Superior temporal gyrus (tissue), 1 donor: ENCODE results near the gene CCDC91.

Source experiments
- DNase-seq: peaks from one replicate; pipeline ENCODE4 v3.0.0-alpha.2; 2016; ENCODE audit errors: extremely low spot score

CCDC91 gene

DNA sequence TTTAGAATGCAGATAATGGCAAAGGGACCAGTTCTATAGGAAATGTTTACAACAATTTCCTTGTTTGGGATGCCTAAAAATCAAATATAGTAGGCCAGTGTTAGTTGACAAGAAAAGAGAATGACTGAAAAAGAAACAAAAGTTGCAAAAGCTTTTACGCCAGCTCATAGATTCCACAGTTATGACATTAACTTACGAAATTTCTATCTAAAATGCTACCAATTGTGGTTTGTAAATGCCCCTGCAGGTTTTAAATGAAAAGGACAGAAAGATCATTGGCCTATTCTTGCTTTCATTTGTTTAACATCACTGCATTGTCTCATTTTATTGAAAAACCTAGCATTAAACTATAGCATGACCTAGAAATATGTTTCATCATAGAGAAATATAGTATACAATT, 345.8 kb downstream of the CCDC91 start:
- DNase-seq = no peak

DNA sequence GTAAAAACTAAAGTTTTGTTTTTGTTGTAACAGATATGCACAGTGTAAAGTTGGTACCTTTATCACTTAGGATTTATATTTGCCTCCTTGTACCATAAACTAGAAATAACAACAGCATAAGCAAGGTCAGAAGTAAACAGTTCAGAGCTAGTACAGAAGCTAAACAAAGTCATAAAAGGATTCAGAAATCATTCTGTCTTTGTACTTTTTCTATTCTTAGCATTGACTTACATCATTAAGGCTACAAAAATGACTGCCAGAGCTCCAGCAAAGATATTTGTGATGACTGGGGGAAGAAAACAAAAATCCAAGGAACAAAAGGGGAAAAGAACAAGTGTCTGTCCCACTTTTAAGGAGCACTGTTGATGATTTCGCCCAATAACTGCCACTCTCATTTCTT, 347.2 kb downstream of the CCDC91 start:
- DNase-seq = no peak

DNA sequence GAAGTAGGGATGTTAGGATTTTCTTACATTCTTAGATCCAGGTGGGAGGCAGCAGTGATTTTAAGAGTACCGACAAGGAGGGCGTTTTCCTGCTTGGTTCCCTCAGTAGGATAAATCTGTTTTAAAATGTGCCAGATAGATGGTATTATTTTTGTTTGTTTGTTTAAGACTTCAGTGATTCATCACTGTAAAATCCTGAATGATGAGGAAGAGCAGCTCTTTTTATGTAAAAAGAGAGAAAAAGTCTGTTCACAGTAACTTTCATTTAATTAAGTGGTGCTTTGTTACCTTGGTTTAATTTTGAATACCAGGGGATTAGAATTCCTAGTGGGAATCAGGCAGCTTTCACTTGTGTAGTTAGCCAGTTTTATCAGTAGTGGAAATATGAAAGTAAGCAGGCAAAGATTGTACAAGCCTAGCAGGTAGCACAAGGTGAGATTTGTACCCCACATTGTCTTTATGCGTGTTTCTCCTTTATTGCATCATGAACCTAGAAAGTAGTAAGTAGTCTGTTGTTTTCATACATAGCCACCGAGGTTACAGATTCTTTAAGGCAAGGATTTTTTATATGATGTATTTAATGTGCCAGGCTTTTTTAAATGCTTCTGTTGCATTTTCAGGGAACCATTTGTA, 349.6 kb downstream of the CCDC91 start:
- no peak for DNase-seq

DNA sequence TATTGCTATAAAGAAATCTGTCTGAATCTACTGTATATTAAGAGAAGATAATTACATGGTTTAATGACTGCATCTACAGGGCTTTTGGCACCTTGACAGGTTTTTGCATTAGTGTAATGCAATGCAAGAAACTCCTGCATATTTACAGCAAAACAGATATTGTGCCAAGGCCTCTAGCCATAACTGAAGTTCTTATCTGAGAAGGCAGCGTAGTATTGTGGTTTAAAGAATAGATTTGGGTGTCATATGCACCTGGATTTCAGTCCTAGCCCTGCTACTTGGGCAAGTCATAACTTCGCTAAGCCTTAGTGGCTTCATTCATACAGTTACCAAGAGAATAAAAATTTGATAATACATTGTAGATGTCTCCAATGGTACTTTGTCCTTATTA, 350.1 kb downstream of the CCDC91 start:
- DNase-seq = no peak

DNA sequence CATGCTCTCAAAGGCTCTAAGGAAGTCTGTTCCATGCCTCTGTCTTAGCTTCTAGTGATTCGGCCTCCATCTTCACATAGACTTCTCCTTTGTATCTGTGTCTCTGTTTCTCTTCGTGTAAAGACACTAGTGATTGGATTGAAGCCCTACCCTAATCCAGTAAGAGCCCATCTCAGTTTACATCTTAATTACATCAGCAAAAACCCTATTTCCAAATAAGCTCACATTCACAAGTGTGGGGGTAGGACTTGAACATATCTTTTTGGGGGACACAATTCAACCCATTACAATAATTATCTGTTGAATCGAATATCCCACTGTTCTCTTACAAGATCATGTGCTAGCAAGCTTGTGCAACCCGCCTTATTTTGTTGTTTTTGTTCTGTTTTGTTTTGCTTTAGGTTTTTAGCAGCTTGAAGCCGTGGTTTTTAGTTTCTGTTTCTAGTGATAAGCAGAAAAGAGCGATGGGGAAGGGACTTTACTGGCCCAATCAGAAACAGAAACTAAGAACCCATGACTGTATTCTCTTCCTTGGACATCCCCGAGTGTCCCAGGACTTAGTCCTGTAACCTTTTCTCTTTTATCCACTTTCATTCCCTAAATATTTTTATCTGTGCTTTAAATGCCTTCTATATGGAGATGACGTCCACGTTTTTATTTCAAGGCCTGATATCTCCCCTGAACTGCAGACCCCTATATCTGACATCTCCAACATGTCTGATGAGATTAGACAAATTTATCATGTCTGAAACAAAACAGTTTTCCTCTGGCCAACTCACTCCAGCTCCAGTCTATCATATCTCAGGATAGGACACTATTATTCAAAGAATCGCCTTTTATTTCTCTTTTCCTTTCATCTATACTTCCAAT, 353.0 kb downstream of the CCDC91 start:
- no peak for DNase-seq

DNA sequence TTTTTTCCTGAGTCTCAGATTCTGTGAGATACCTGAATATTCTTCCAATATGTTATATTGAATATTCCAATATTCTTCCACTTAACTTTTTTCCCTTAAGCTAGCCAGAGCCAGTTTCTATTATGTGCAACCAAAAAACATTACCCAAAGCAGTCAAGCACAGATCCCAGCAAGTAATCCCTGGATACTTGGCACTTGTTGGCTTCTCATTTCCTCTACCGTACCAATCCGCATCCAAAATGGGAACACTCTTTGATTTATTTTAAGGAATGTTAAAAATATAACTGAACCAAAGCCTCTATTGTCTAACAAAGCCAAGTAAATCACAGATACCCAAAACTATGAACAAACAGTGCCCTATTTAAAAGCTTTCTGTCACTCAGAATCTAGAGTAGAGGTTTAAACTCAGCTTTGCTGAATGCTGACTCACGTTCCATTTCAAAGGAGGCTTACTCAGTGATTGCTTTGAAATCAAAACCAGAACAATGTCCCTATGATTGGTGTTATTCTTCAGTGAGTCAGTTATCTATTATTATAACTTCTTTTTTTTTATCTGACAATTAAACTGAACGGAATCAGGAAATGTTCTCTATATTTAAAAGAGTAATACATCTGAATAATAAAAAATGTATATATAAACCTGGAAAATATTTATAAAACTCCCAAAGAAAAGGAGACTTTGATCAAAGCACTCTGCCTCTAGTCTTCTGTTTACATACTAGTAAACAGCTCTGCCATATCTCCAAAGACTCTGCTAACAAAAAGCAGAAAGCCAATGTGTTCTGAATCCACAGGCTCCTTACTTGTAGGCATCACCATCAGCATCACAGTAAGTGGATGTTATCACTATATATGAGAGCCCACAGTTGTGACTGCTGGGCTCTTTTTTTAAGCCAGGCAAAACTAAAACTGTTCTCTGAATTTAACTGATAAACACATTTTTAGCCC, 360.8 kb downstream of the CCDC91 start:
- peak; percentile 54 for DNase-seq

DNA sequence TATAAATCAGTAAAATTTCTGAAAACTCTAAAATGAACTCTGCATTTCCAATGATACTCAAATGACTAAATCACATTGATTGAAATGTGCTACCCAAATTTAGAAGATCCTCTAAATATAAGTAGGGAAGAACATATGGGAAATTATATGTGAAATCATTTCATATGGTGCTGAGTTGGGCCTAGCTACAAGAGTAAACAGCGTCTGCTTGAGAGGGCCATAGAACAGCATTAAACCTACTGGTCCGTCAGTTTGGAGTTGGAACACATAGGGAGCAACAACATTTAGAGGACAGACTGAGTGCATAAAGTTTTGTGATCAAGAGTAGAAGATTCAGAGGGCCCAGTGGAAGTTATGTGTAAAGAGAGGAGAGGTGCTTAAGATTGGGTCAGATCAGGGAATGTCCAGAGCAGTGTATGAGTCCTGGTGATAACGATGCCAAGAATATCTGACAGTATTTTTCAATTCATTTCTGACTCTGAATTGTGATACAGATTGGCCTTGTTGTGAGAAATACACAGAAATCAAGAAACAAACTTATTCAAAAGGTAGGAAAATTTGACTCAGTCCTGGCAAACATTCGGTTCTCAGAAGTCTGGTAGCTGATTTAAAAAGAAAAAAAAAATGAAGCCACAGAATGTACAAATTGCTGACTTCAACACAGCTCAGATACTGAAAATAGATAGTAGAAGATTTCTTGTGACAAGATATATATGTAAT, 362.2 kb downstream of the CCDC91 start:
- no peak for DNase-seq

DNA sequence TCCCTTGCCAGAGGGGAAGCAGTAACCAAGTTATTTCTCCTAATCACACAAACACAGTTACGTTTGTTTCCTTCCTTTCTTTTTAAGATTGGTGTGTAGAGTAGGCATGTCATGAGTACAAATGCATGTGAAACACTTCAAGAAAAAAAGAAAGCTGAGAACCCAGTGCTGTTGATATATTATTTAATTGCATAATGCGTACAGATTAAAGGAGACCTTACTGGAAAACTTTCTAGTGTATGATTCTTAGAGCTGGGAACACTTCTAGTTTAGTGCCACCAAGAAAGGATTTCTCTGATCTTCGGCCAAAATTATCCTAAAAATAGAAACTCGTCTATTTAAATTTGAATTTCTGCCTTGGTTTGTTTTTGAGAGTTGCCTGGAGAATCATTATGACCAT, 365.5 kb downstream of the CCDC91 start:
- no peak for DNase-seq

DNA sequence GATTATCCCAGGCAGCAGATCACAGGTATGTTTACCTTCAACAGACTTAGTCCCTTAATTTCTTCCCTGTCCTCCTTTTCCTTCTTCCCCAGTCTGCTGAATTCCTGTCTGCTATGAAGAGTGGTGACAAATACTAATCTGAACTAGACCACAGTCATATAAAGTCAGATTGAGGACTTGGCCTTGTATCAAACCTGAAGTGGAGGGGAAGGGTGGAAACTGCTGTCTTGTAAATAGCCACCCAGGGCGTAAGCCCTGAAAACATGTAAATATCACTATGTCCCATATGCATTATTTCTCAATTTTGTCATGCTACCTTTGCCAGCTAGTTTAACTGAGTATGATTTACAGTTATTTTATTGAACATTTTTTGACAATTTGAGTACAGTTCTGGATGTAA, 368.0 kb downstream of the CCDC91 start:
- no peak for DNase-seq

DNA sequence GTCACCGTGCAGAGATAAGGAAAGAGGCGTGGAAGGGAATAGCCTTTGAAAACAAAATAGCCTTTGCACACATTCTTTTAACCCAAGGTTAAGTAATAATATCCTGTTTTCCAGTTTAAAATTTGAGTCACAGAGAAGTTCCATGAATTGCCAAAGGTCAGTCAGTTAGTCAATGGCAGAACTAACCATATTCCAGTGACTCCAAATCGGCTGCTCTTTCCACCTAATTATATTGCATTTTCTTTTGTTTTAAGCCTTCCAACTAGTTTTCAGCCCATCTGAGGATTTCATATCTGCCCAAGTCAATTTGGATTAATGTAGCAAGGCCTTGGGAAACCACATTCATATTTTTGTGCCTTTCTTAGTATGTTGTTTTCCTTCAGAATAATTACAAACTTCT, 373.0 kb downstream of the CCDC91 start:
- DNase-seq = no peak

DNA sequence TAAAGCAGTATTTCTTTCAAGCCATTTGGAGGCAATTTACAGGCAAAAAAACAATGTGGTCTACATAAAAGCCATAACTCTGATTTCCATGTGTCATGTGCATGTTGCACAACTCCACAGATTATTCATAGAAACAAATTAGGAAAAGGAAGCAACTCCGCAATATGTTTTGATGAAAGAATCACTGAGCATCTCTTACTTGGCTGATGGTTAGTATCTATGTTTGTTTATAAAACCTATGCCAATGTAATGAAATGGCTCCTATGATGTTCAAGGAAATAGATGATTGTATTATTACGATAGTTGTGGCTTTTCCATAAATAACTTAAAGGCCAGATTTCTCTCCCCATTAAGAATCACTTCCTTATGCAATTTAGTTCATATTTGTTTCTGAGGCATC, 373.7 kb downstream of the CCDC91 start:
- no peak for DNase-seq

DNA sequence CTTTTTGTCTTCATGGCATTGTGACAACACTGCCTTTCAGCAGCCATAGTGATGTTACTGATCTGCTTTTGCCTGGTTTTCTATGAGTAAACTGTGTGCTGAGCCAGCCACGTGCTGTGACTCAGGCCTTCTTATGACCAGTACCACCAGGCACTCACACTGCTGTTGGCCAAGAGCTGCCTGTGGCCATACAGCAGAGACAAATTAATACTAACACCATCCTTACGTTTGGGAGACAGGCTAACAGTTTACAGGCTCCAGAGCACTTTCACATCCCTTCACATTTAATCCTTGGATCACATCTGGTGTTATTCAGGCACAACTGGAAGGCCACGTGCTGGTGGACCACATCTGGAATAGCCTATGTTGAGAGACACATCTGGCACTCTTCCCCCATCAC, 377.9 kb downstream of the CCDC91 start:
- no peak for DNase-seq

DNA sequence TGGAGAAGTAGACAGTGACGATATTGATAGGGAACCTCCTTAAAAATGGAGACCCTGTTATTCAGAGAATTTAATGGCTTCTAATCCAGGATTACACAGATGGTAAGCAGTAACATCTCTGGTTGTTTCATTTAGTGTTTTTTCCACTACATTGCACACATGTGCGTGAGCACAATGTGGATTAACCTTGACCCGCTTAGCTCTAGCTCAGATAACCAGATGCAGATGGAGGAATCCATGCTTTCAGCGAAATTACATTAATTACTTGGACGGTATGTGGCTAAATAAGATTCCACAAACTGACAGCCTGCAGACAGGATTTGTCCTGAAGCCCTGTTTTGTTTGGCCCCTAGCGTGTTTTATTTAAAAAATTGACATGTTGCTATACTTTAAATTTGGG, 378.4 kb downstream of the CCDC91 start:
- no peak for DNase-seq

DNA sequence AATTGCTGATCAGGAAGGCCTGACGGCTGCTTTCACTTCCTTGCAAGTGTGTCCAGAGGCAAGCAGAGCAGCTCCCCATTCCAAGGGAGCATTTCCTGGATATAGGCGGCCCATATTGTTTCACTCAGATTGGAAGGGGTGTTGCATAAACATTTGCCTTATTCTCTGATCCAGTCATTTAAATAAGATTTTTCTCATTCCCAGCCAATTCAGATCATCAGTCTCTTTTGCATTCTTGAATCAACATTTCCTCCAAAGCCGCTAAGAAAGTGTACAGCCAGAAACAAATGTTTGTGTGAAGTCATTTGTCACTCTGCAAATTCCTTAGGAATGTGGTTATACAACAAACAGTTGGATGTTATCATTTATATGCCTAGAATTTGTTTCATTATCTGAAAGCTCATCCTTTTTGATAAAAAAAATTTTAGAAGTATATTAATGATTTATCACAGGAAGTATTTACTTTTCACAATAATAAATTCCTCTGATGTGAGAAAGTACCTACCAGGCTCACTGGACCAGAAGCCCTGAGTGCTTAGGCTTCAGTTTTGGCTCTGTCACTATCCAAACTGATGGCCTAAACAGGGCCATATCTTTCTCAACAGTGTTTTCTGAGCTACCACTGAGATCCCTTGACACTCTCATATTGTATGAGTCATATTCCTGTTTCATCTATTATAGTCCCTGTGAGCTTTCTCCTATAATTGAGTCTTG, 379.6 kb downstream of the CCDC91 start:
- no peak for DNase-seq

DNA sequence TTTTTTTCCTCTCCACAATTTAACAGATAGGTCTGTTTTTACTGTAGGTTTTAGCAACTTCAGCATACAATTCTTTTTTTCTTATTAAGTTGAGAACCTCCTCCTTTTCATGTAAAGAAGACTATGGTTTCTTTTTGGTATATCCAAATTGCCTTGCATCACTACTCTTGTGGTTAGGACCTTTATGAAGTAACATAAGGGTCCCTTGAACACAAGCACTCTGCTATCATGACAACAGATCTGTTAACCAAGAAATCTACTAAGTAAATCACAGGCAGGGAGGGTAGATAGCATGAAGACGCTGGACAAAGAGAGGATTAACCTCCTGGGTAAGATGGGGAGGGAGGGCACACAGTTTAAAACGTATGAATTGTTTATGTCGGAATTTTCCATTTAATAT, 380.6 kb downstream of the CCDC91 start:
- DNase-seq = no peak

DNA sequence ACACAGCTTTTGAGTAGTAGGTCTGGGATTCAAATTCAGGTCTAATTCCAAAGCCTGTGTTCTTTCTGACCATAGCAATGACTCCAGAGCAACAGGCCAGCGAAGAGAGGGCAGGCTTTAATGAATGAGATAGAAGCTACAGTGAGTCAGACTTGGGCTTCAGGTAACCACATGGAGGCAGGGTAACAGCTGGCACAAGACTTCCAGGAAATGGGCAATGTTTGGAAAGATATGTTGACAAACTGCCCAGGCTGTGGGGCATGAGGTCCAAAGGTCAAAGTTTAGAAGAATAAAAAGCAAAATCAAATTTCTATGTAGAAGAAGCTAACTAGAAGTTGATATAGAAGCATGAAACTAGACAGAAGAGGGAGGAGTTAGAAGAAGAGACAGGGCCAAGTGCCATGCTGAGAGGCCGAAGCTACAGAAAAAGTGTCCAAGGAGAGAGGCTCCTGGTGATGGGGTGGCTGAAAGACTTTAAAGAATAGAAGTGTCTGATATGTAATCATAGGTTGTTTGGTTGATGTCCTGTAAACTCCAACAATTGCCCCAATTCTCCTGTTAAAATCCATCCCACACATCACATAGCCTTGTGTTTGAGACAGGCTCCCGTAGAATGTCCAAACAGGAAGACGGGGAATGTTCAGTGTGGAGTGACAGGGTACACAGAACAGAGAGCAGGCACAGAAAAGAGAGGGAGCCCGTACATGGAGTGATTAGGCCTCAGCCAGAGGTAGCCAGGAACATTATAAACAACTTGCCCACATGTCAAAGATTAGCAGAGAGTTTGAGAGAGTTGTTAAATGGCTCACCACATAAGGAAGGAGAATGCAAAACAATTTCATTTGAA, 384.7 kb downstream of the CCDC91 start:
- no peak for DNase-seq

DNA sequence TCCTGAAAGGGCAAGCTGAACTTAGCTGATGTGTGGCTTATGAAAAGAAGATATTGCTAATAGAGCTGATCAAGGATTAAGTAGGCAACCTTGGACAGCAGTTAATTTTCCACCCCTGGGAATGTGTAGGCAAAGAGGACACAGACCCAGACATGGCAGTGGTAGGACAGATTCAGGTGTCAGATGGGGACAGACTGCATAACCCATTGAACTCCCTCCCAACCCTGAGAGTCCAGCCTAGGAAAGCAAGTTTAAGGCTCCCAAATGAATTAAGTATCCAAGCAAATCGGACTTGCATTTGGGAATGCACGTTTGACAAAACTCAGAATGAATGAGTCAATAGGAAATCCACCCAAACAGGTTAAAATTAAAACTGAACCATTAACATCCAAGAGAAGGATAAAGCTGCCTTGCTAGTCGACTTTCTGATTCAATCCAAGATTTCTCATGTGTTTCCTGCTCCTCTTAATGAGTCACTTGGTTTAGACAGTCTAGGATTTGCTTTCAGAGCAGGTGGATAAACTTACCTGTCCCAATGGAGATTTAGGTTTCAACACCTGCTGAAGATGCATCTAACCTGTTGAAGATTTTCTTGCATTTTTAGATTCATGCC, 385.4 kb downstream of the CCDC91 start:
- no peak for DNase-seq

DNA sequence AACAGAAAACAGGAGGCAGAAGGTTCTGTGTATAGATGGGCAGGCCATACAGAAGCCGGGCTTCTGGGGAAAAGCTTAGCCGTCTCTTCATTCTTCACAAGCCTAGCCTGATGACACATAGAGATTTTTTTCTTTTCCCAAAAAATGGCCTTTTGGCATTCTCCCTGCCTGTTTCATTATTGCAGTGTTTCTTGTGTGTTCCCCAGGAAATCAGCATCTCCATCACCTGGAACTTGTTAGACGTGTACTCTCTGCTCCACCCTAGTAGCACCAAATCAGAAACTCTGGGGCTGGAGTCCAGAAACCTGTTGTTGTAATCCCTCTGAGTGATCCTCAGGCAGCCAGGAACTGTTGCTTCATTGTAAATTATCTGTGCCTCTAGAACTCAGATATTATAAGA, 388.1 kb downstream of the CCDC91 start:
- no peak for DNase-seq

DNA sequence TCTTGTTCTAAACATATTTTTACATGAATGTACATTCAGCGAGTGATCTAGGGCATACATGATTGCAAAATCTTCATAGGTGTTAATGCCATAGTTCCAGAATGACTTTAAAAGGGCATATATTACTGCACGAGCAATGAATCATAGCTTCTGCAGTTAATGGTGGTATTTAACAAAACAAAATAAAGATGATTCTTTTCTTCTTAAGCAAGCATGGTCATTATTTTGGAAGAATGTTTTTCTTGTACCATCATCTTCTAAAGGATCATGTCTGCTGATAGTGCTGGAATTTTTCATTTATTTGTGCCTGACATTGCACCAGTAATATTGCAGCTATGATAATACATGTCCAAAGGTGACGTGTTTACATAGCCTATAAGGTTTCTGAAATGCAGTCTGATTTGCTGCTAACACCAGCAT, 388.6 kb downstream of the CCDC91 start:
- no peak for DNase-seq
